ENCODE data around the gene FHAD1. TPM values are rescaled to one million over a fixed set of nuclear protein-coding genes. Genes with fewer than 3 reads are reported as not detected.

FHAD1 gene
- polyA plus RNA-seq, 1 of the 3 experiments (the other 2 are of a cell fraction), result 0.48 TPM

DNA sequence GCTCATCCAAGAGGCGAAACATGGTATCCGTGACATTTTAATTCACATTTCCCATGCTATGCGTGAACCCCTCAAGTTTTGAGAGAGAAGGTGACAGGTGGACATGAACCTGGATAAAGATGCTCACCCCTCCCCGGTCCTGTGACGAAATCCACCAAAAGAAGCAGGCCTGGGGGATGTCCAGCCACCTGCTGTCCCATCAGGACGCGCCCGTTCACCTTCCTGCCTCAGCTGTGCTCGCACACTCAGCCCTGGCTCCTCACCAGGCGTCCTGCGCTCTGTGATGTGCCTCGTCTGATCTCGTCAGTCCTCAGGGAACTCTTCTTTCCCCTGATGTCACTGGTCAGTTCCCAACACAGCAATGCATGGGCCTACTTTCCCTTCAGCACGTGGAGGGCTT, 10.3 kb downstream of the FHAD1 start:
- Histone ChIP-seq H4K20me1 (ENCODE audit: insufficient read depth) (no peaks in the 10 kb centered on the region), H3K27ac (ENCODE audit: low read depth in 2 of 2, low read length in 1 of 2) (no peak overlapping the region), H3K9me3 (no peaks in the 10 kb centered on the region), H3K9ac (no peak overlapping the region), H3K4me1 (ENCODE audit: control insufficient read depth in 1 of 2, insufficient read depth in 2 of 2, low read depth in 1 of 2, low read length in 1 of 2) (no peaks in the 10 kb centered on the region; a peak in 1 of 4 replicates), H3K36me3 (replicated peaks in 1 of 2; ENCODE audit: control insufficient read depth in 1 of 2, insufficient read depth in 2 of 2, low read length in 1 of 2) (no peaks in the 10 kb centered on the region), H3K79me2 (ENCODE audit: insufficient read depth) (no peaks in the 10 kb centered on the region), H3K9me2 (no peaks in the 10 kb centered on the region), H2AFZ (ENCODE audit: low read depth) (no peak overlapping the region), H3K4me3 (ENCODE audit: low read depth in 2 of 2, low read length in 1 of 2) (no peak overlapping the region), H3F3A (replicated peaks; ENCODE audit: insufficient read depth) (no peaks in the 10 kb centered on the region), H3K27me3 (ENCODE audit: insufficient read depth) (no peaks in the 10 kb centered on the region; the same call in 1 of the 2 replicates), H3K4me2 (no peak overlapping the region)
- CTCF ChIA-PET, result no interaction called here
- no peak for TF ChIP-seq EP300 (IDR thresholded peaks at IDR 0.05; ENCODE audit: borderline replicate concordance in 1 of 2, low read depth in 1 of 2, low read length in 1 of 2)
- no peak for TF ChIP-seq SMC3 (IDR thresholded peaks at IDR 0.05; ENCODE audit: low read depth, low read length)
- TF ChIP-seq, protein P1, sequence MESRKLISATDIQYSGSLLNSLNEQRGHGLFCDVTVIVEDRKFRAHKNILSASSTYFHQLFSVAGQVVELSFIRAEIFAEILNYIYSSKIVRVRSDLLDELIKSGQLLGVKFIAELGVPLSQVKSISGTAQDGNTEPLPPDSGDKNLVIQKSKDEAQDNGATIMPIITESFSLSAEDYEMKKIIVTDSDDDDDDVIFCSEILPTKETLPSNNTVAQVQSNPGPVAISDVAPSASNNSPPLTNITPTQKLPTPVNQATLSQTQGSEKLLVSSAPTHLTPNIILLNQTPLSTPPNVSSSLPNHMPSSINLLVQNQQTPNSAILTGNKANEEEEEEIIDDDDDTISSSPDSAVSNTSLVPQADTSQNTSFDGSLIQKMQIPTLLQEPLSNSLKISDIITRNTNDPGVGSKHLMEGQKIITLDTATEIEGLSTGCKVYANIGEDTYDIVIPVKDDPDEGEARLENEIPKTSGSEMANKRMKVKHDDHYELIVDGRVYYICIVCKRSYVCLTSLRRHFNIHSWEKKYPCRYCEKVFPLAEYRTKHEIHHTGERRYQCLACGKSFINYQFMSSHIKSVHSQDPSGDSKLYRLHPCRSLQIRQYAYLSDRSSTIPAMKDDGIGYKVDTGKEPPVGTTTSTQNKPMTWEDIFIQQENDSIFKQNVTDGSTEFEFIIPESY (IDR thresholded peaks at IDR 0.05; ENCODE audit: borderline replicate concordance, low read depth), result no peak
- TF ChIP-seq RFX5 (IDR thresholded peaks at IDR 0.05; ENCODE audit: low read length), result no peak
- TF ChIP-seq TEAD4 (IDR thresholded peaks at IDR 0.05; ENCODE audit: borderline replicate concordance, insufficient read depth), result no peak
- WGBS (ENCODE audit: low lambda C conversion rate), result 75% methylated on average over 14 of the region's 14 CpGs
- POLR2A ChIA-PET, result no interaction called here
- no peak for DNase-seq

DNA sequence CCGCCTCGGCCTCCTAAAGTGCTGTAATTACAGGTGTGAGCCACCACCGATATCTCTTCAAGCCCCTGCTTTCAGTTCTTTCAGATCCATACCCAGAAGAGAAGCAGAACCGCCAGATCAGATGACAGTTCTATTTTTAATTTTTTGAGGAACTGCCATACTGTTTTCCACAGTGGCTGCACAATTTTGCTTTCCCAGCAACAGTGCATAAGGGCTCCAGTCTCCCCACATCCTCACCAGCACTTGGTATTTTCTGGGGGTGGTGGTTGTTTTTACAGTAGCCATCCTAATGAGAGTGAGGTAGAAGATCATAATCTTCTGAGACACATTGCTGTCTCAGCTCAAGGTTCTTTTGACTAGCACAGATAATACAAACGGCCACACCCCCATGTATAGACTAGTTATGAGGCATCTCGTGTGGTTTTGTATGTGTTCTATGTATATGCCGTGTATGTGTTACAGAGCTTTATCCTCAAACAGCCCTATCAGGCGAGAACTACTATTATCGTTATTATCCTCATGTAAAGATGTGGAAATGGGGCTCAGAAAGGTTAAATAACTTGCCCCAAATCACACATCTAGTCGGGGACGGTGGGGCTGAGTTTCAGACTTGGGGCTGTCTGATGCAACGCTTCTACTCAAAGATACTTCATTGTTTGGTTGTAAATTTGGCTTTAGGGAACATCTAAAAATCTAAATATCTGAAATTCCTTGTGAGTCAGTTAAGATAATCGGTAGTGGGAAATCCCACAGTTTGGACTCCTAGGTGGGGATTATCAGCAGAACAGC, 12.0 kb downstream of the FHAD1 start:
- H3K9me2 ChIP-seq, result no peaks in the 10 kb centered on the region
- H3K27me3 ChIP-seq (ENCODE audit: insufficient read depth), result no peaks in the 10 kb centered on the region; the same call in 1 of the 2 replicates
- no peak overlapping the region for H3K4me2 ChIP-seq
- H4K20me1 ChIP-seq (ENCODE audit: insufficient read depth), result no peaks in the 10 kb centered on the region
- no peaks in the 10 kb centered on the region for H3K9me3 ChIP-seq
- TF ChIP-seq MXI1 (IDR thresholded peaks at IDR 0.05; ENCODE audit: low read depth, low read length), result no peak
- TF ChIP-seq CHD2 (IDR thresholded peaks at IDR 0.05; ENCODE audit: low read length, partially characterized antibody), result no peak
- TF ChIP-seq TEAD4 (IDR thresholded peaks at IDR 0.05; ENCODE audit: borderline replicate concordance, insufficient read depth), result no peak
- TF ChIP-seq FOXM1 (IDR thresholded peaks at IDR 0.05; ENCODE audit: low read depth), result no peak
- DNase-seq, result no peak
- no peak overlapping the region for H2AFZ ChIP-seq (ENCODE audit: low read depth)
- no peak overlapping the region for H3K9ac ChIP-seq
- ChIA-PET CTCF (interaction anchor here (0.9 to 3.7 kb wide), 3 partner anchors 13 to 114 kb away, joined by 3 to 21 read pairs (median 6); no protein-coding TSS in a partner anchor), POLR2A (no interaction called here)
- H3K79me2 ChIP-seq (ENCODE audit: insufficient read depth), result no peaks in the 10 kb centered on the region
- no peak overlapping the region for H3K27ac ChIP-seq (ENCODE audit: low read depth in 2 of 2, low read length in 1 of 2)
- 89% methylated on average over 13 of the region's 13 CpGs for WGBS (ENCODE audit: low lambda C conversion rate)
- H3F3A ChIP-seq (replicated peaks; ENCODE audit: insufficient read depth), result no peaks in the 10 kb centered on the region
- no peak overlapping the region for H3K4me3 ChIP-seq (ENCODE audit: low read depth in 2 of 2, low read length in 1 of 2)
- H3K4me1 ChIP-seq (ENCODE audit: control insufficient read depth in 1 of 2, insufficient read depth in 2 of 2, low read depth in 1 of 2, low read length in 1 of 2), result no peaks in the 10 kb centered on the region; a peak in 1 of 4 replicates
- no peaks in the 10 kb centered on the region for H3K36me3 ChIP-seq (replicated peaks in 1 of 2; ENCODE audit: control insufficient read depth in 1 of 2, insufficient read depth in 2 of 2, low read length in 1 of 2)

All from SK-N-SH (cell line).